ENCODE measurements around the gene ZKSCAN1.

DNA sequence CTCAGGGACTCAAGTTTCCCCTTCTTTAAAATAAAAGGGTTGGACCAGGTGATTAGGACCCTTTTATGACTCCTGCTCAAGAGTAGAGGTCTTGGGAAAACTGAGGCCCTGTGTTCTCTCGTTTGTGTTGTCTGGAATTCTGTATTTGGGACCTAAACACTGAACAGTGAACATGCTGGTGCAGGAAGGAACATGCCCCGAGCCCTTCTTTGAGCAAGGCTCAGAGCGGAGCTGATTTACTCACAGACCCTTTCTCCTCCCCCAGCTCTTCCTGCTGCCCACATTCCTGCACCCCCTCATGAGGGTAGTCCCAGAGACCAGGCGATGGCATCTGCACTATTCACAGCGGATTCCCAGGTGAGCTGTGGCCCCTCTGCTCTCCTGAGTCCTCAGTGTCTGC lies 14.2 kb downstream of the ZKSCAN1 start:
- TF ChIP-seq SP1 (IDR thresholded peaks at IDR 0.05), result no peak
- no peak for TF ChIP-seq FOXK2 (IDR thresholded peaks at IDR 0.05)
- no peak for TF ChIP-seq TARDBP (IDR thresholded peaks at IDR 0.05)
- TF ChIP-seq, protein P1, sequence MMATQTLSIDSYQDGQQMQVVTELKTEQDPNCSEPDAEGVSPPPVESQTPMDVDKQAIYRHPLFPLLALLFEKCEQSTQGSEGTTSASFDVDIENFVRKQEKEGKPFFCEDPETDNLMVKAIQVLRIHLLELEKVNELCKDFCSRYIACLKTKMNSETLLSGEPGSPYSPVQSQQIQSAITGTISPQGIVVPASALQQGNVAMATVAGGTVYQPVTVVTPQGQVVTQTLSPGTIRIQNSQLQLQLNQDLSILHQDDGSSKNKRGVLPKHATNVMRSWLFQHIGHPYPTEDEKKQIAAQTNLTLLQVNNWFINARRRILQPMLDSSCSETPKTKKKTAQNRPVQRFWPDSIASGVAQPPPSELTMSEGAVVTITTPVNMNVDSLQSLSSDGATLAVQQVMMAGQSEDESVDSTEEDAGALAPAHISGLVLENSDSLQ (IDR thresholded peaks at IDR 0.05), result no peak
- no peak for TF ChIP-seq FOXM1 (IDR thresholded peaks at IDR 0.05; ENCODE audit: borderline replicate concordance)
- no peak for TF ChIP-seq L3MBTL2 (conservative IDR thresholded peaks at IDR 0.05)
- TF ChIP-seq BHLHE40 (IDR thresholded peaks at IDR 0.05; ENCODE audit: borderline replicate concordance), result no peak
- no peak for TF ChIP-seq SUZ12 (IDR thresholded peaks at IDR 0.05)
- no peak for TF ChIP-seq NFRKB (IDR thresholded peaks at IDR 0.05)
- no peak for TF ChIP-seq ARNT (IDR thresholded peaks at IDR 0.05)
- no peak for TF ChIP-seq HDGF (IDR thresholded peaks at IDR 0.05; ENCODE audit: borderline replicate concordance)
